ENCODE data around the gene PPP2R2B.

Gene PPP2R2B

GRCh38 chr5:146549615-146550014 lies 328.9 kb downstream of the PPP2R2B start:
- no peak for DNase-seq
- intact Hi-C loops (cut with DNase I) = no loop called here

DNA sequence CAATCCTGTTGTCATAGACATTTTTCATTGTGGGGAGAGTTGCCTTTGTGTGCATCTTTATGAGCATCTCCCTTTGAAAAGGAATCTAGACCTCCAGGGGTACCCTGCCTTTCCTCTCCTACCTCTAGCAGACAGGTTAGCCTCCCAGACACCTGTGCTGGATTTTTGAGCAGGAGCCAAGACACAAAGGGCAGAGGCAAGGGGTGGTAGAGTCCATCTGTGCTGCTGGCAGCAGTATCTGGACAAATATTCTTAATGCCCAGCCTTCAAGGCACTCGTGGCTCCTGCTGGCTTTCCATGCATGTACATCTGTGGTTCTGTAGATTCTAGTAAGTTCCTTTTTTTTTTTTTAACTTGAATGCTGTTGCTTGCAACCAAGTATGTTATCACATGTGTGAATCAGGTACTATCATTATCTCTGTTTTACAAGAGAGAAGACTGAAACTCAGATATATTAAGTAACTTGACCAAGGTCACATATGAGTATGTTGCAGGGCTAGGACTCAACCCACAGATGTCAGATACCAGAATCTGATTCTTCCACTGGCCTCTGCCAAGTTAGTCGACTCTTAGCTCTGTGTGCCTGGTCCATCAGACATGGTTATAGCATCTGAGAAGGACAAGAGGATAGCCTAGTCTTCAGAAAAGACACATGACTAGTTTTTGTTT lies 329.6 kb downstream of the PPP2R2B start:
- intact Hi-C loops (cut with DNase I) = no loop called here
- no peak for DNase-seq

- DNase-seq = no peak
- intact Hi-C loops (cut with DNase I) = loop anchor here (5.0 kb wide), 1 partner anchor 423 kb away; no protein-coding TSS in a partner anchor
These were observed 334.3 kb downstream of the PPP2R2B start for GRCh38 chr5:146544232-146544631.

DNA sequence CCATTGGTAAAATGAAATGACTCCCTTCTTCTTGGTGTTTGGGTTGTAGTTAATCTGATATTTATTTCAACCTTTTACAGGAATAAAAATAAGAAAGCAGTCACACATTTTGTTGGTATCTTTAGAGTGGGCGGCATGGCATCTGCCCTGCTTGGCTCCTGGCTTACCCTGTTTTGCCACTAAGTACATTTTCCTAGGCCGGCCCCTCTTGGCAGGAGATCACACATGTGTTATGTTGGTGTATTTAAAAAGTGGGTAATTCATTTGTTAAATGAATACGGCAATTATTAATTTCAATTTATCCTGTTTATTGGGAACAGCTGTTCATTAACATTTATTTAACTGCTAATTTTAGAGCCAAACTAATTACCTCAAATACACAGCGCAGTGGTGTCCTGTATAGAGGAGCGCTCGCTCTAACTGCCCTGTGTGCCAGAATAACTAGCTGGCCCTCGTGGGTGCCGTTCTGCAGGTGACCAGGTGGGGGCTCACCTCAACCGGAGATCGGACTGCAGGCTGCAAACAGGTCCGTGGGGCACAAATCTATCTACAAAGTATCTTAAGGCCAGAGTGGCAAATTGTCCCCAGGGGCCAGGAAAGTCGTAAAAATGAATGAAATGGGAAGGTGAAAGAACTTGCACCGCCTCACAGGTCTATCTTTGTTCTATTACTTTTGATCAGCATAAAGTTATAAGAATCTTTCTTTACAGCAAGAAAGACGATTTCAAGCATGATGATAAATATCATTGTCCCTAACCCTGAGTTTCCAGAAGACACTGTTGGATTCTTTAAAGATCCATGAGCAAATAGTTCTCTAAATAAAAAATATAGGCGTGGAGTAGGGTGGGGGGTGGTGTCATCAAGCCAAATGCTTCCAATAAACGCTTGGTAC lies 336.4 kb downstream of the PPP2R2B start:
- peak; percentile 73 to 91 (median 83) for DNase-seq
- intact Hi-C loops (cut with DNase I) = loop anchor here (5.0 kb wide), 1 partner anchor 425 kb away; no protein-coding TSS in a partner anchor

DNA sequence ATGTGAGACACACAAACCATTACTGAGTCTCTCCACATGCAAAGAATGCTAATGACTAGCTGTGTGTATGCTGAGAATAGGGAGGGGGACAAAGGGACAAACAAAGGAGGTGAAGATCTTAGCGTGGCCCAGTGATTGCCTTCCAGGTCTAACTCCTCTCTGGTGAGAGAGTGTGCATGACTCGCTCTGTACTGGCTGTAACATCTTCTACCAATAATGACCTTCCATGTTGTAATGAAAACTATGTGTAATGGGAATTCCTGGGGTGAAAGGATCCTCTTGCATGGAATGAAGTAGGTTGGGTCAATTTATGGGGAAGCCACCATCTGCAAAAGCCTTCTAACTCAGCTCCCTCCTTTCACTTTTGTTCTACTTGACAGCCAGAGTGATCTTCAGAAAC lies 338.1 kb downstream of the PPP2R2B start:
- intact Hi-C loops (cut with DNase I) = loop anchor here (5.0 kb wide), 1 partner anchor 427 kb away; no protein-coding TSS in a partner anchor
- DNase-seq = no peak

DNA sequence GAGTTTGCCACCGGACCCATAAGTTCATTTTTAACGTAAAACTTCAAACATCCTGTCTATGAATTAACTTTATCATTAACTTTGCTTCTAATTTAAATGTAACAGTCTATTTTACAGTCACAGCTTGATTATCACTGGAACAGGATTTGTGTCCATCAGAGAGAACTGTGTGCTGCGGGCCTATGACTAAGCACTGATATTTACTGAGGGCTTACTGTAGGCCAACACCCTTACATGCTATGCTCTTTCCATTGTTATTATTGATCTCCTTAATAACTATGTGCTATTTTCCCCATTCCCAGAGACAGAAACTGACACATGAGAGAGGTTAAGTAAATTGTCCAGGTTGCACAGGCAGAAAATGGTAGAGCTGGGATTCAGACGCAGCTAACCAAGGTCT lies 338.6 kb downstream of the PPP2R2B start:
- intact Hi-C loops (cut with DNase I) = loop anchor here (5.0 to 10.0 kb wide), 3 partner anchors 427 to 835 kb away; no protein-coding TSS in a partner anchor
- DNase-seq = no peak

DNA sequence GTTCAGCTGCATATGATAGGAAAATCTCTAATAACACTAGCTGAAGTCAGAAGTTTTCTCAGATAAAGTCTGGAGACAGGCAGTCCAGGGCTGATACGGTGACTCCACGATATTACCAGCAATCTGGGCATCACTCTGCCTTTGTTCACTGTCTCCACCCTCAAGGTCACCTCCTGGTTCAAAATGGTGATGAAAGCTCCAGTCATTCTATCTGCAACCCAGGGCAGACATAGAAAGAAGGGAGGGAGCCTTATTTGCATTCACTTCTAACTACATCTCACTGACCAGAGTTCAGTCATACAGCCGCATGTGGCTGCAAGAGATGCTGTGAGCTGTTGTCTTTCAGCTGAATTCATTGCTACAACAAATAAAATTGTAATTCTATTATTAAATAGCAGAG lies 340.1 kb downstream of the PPP2R2B start:
- no peak for DNase-seq
- intact Hi-C loops (cut with DNase I) = loop anchor here (10.0 kb wide), 2 partner anchors 656 to 836 kb away; no protein-coding TSS in a partner anchor

DNA sequence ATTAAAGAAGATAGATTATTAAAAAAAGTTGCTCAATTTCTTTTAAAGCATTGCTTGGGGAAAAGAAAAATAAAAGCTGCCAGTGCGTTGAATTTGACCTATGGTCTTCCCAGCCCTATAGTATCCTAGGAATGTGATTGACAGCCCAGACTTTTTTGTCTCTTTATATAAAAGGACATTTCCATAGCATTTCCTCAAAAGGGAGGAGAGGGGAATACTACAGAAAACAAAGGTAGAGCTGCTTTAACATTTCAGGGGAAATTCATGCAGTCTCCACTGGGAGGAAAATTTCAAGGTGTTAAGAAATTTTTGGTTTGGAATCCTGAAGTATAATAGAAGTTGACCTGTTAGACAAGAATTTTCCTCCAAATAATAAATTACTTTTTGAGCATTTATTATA lies 344.7 kb downstream of the PPP2R2B start:
- DNase-seq = no peak
- intact Hi-C loops (cut with DNase I) = loop anchor here (10.0 kb wide), 2 partner anchors 661 to 841 kb away; no protein-coding TSS in a partner anchor

DNA sequence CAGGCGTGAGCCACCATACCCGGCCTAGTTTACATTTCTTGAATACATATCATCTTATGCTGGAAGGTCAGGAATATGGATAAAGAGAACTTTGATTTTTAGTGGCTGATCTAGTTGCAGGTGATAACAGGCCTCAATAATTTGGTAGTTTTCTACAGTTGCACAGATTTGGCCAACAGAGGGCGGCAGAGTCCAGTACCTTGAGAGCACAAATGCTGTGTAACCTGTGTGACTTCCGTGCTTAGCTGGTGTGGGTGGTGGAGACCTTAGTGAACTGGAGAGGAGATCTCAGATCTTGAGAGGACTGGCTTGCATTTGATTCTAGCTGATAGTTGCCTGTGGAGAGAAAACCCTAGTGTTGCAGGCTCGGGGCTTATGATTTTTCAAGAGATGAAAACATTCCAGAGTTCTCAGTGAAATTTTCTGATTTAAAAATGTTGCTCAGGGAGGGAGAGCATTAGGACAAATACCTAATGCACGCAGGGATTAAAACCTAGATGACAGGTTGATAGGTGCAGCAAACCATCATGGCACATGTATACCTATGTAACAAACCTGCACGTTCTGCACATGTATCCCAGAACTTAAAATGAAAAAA lies 345.2 kb downstream of the PPP2R2B start:
- DNase-seq = peak; percentile 64 to 91 (median 81)
- intact Hi-C loops (cut with DNase I) = loop anchor here (10.0 kb wide), 2 partner anchors 661 to 841 kb away; no protein-coding TSS in a partner anchor

Measured in head of caudate nucleus (tissue), 42 donors.